Nephron progenitor cell (in vitro differentiated cells): Measurements from ENCODE around the gene BTN3A1.
"Not testable (repeated sequence)": the region's sequence is repeated elsewhere in the genome, so short reads cannot be mapped to it uniquely, and the experiment has no call there.

ENCODE experiments used
- DNase-seq: peaks from one replicate; pipeline ENCODE4 v3.0.0; 2021
- H3K27ac Mint-ChIP-seq: 2 replicates; pipeline ENCODE4 v1.8.0; 2021; ENCODE audit warnings: mild to moderate bottlenecking, moderate library complexity, mixed read lengths
- H3K27me3 Mint-ChIP-seq: 2 replicates; pipeline ENCODE4 v1.8.0; 2021; ENCODE audit warnings: mild to moderate bottlenecking, low read depth, mixed read lengths; ENCODE audit not compliant: poor library complexity
- H3K36me3 Mint-ChIP-seq: 2 replicates; pipeline ENCODE4 v1.8.0; 2021; ENCODE audit warnings: low read depth, mixed read lengths
- H3K4me1 Mint-ChIP-seq: 2 replicates; pipeline ENCODE4 v1.8.0; 2021; ENCODE audit warnings: mixed read lengths
- H3K4me3 Mint-ChIP-seq: 2 replicates; pipeline ENCODE4 v1.8.0; 2021; ENCODE audit warnings: mild to moderate bottlenecking, moderate library complexity, mixed read lengths
- H3K9me3 Mint-ChIP-seq: 2 replicates; pipeline ENCODE4 v1.8.0; 2021; ENCODE audit warnings: mild to moderate bottlenecking, moderate library complexity, mixed read lengths
- CTCF ChIP-seq: fragments of 200-600 bp; sonication (generic); IDR thresholded peaks from 2 replicates; pipeline ENCODE4 v1.5.0; 2021; ENCODE audit warnings: antibody characterized with exemption

Gene BTN3A1

GRCh38 chr6:26455357-26455970, 53.4 kb downstream of the BTN3A1 start:
- Mint-ChIP-seq H3K4me1 (peaks cover 39% of the 10 kb centered on the region), H3K9me3 (no peaks in the 10 kb centered on the region), H3K27me3 (peaks cover 6% of the 10 kb centered on the region), H3K36me3 (peaks cover 14% of the 10 kb centered on the region), H3K4me3 (no peak overlapping the region), H3K27ac (no peak overlapping the region)
- no peak for TF ChIP-seq CTCF
- DNase-seq = no peak

GRCh38 chr6:26457264-26457805, 55.3 kb downstream of the BTN3A1 start:
- H3K9me3 Mint-ChIP-seq = no peaks in the 10 kb centered on the region
- H3K4me1 Mint-ChIP-seq = peaks cover 53% of the 10 kb centered on the region

GRCh38 chr6:26457806-26458688, 56.0 kb downstream of the BTN3A1 start, which contains the start of gene BTN2A1:
Gene BTN2A1 (plus strand): TSS chr6:26457955. CDS start chr6:26458637, 682 bp downstream.
- no peak for TF ChIP-seq CTCF
- peak; percentile 64 for DNase-seq
- peak within 1 kb of the TSS; percentile 98 for H3K27ac Mint-ChIP-seq
- H3K27me3 Mint-ChIP-seq = peaks cover 3% of the 10 kb centered on the region
- peak within 1 kb of the TSS; percentile 99 for H3K4me3 Mint-ChIP-seq
- peaks cover 38% of the 10 kb centered on the region for H3K36me3 Mint-ChIP-seq
- H3K9me3 Mint-ChIP-seq = no peaks in the 10 kb centered on the region
- peaks cover 53% of the 10 kb centered on the region for H3K4me1 Mint-ChIP-seq

More at GRCh38 chr6:26457264-26457805, 55.3 kb downstream of the BTN3A1 start:
- no peak for TF ChIP-seq CTCF
- peak; percentile 16 for DNase-seq
- peak overlapping the region; percentile 49 for H3K27ac Mint-ChIP-seq
- peaks cover 3% of the 10 kb centered on the region for H3K27me3 Mint-ChIP-seq
- H3K4me3 Mint-ChIP-seq = peak overlapping the region; percentile 99
- H3K36me3 Mint-ChIP-seq = peaks cover 31% of the 10 kb centered on the region

GRCh38 chr6:26459023-26459810, 57.1 kb downstream of the BTN3A1 start:
- Mint-ChIP-seq H3K27ac (peak overlapping the region; percentile 57), H3K4me1 (peaks cover 53% of the 10 kb centered on the region)

GRCh38 chr6:26461353-26461752, 59.3 kb downstream of the BTN3A1 start:
- not testable (repeated sequence) for H3K9me3 Mint-ChIP-seq, H3K27me3 Mint-ChIP-seq, DNase-seq, H3K27ac Mint-ChIP-seq
- Mint-ChIP-seq H3K36me3 (peaks cover 72% of the 10 kb centered on the region), H3K4me3 (peak overlapping the region; percentile 26), H3K4me1 (peaks cover 53% of the 10 kb centered on the region)

More at GRCh38 chr6:26459023-26459810, 57.1 kb downstream of the BTN3A1 start:
- DNase-seq = no peak
- no peak for TF ChIP-seq CTCF
- H3K9me3 Mint-ChIP-seq = no peaks in the 10 kb centered on the region
- peak overlapping the region; percentile 99 for H3K4me3 Mint-ChIP-seq
- H3K27me3 Mint-ChIP-seq = peaks cover under 1% of the 10 kb centered on the region
- peaks cover 50% of the 10 kb centered on the region for H3K36me3 Mint-ChIP-seq

GRCh38 chr6:26464014-26464413, 61.9 kb downstream of the BTN3A1 start:
- Mint-ChIP-seq H3K4me1 (peaks cover 28% of the 10 kb centered on the region), H3K9me3 (no peaks in the 10 kb centered on the region), H3K27me3 (no peaks in the 10 kb centered on the region)

More at GRCh38 chr6:26464014-26464413, 61.9 kb downstream of the BTN3A1 start:
- Mint-ChIP-seq H3K27ac (no peak overlapping the region), H3K4me3 (no peak overlapping the region), H3K36me3 (peaks cover 98% of the 10 kb centered on the region)
- DNase-seq = no peak
- no peak for TF ChIP-seq CTCF
